DMS 273 (cell line): ENCODE data around the gene LAMB1.

ENCODE experiments used
- DNase-seq: peaks from one replicate; lab custom pipeline; 2025; ENCODE audit not compliant: unreplicated experiment; lab: John Stamatoyannopoulos, UW

The LAMB1 gene

GRCh38 chr7:107948645-107949442 is 54.1 kb downstream of the LAMB1 start:
- no peak for DNase-seq

GRCh38 chr7:107946881-107947280 is 56.1 kb downstream of the LAMB1 start:
- DNase-seq: no peak

- no peak for DNase-seq
Measured at GRCh38 chr7:107946451-107946850, 56.5 kb downstream of the LAMB1 start.

- DNase-seq: peak; percentile 22
Measured at GRCh38 chr7:107945332-107945731, 57.6 kb downstream of the LAMB1 start.

GRCh38 chr7:107944411-107945169 is 58.4 kb downstream of the LAMB1 start:
- no peak for DNase-seq

GRCh38 chr7:107943018-107943417 is 59.9 kb downstream of the LAMB1 start:
- no peak for DNase-seq

- no peak for DNase-seq
Measured at GRCh38 chr7:107940951-107941350, 62.0 kb downstream of the LAMB1 start.

GRCh38 chr7:107939573-107940489 is 63.1 kb downstream of the LAMB1 start:
- no peak for DNase-seq

- no peak for DNase-seq
Measured at GRCh38 chr7:107938456-107939250, 64.3 kb downstream of the LAMB1 start.

GRCh38 chr7:107937531-107937930 is 65.4 kb downstream of the LAMB1 start:
- DNase-seq: peak; percentile 19

GRCh38 chr7:107936312-107936711 is 66.6 kb downstream of the LAMB1 start:
- no peak for DNase-seq

GRCh38 chr7:107934991-107935770 is 67.8 kb downstream of the LAMB1 start:
- DNase-seq: no peak

GRCh38 chr7:107933386-107934013 is 69.5 kb downstream of the LAMB1 start:
- DNase-seq: no peak

- no peak for DNase-seq
Measured at GRCh38 chr7:107932805-107933204, 70.2 kb downstream of the LAMB1 start.

GRCh38 chr7:107931740-107932515 is 71.0 kb downstream of the LAMB1 start:
- DNase-seq: no peak

GRCh38 chr7:107926481-107926880 is 76.5 kb downstream of the LAMB1 start:
- DNase-seq: no peak

- DNase-seq: no peak
Measured at GRCh38 chr7:107924841-107925504, 78.0 kb downstream of the LAMB1 start.

GRCh38 chr7:107922886-107923285 is 80.1 kb downstream of the LAMB1 start:
- no peak for DNase-seq
